ENCODE data around the gene CHAT.

The CHAT gene

GRCh38 chr10:49593564-49593875 is 20.3 kb upstream of the CHAT start:
- H3K9me3 ChIP-seq (ENCODE audit: control insufficient read depth, insufficient read depth, low read length) = no peaks in the 10 kb centered on the region; the same call in 1 of the 2 replicates
- H3K36me3 ChIP-seq (ENCODE audit: insufficient read depth, low read length) = no peaks in the 10 kb centered on the region
- H3K4me1 ChIP-seq (ENCODE audit: insufficient read depth, low read length) = no peaks in the 10 kb centered on the region
- no peak overlapping the region for H3K9ac ChIP-seq (ENCODE audit: low read depth, low read length)

GRCh38 chr10:49593998-49594397 is 19.8 kb upstream of the CHAT start:
- Histone ChIP-seq H3K9ac (ENCODE audit: low read depth, low read length) (no peak overlapping the region), H3K9me3 (ENCODE audit: control insufficient read depth, insufficient read depth, low read length) (no peaks in the 10 kb centered on the region; the same call in 1 of the 2 replicates), H3K4me1 (ENCODE audit: insufficient read depth, low read length) (no peaks in the 10 kb centered on the region), H3K36me3 (ENCODE audit: insufficient read depth, low read length) (no peaks in the 10 kb centered on the region)

GRCh38 chr10:49594594-49594993 is 19.2 kb upstream of the CHAT start:
- H3K4me1 ChIP-seq (ENCODE audit: insufficient read depth, low read length) = no peaks in the 10 kb centered on the region
- H3K9me3 ChIP-seq (ENCODE audit: control insufficient read depth, insufficient read depth, low read length) = no peaks in the 10 kb centered on the region; the same call in 1 of the 2 replicates
- H3K9ac ChIP-seq (ENCODE audit: low read depth, low read length) = no peak overlapping the region
- no peaks in the 10 kb centered on the region for H3K36me3 ChIP-seq (ENCODE audit: insufficient read depth, low read length)

- H3K36me3 ChIP-seq (ENCODE audit: insufficient read depth, low read length) = no peaks in the 10 kb centered on the region
- no peaks in the 10 kb centered on the region; the same call in 1 of the 2 replicates for H3K9me3 ChIP-seq (ENCODE audit: control insufficient read depth, insufficient read depth, low read length)
- no peaks in the 10 kb centered on the region for H3K4me1 ChIP-seq (ENCODE audit: insufficient read depth, low read length)
- no peak overlapping the region for H3K9ac ChIP-seq (ENCODE audit: low read depth, low read length)
Observed at GRCh38 chr10:49595003-49595712, 18.7 kb upstream of the CHAT start.

- H3K9ac ChIP-seq (ENCODE audit: low read depth, low read length) = no peak overlapping the region
- H3K36me3 ChIP-seq (ENCODE audit: insufficient read depth, low read length) = no peaks in the 10 kb centered on the region
- H3K9me3 ChIP-seq (ENCODE audit: control insufficient read depth, insufficient read depth, low read length) = no peaks in the 10 kb centered on the region; the same call in 1 of the 2 replicates
- no peaks in the 10 kb centered on the region for H3K4me1 ChIP-seq (ENCODE audit: insufficient read depth, low read length)
Observed at GRCh38 chr10:49595713-49596492, 17.9 kb upstream of the CHAT start.

GRCh38 chr10:49596493-49596809 is 17.4 kb upstream of the CHAT start:
- Histone ChIP-seq H3K36me3 (ENCODE audit: insufficient read depth, low read length) (no peaks in the 10 kb centered on the region), H3K4me1 (ENCODE audit: insufficient read depth, low read length) (no peaks in the 10 kb centered on the region), H3K9me3 (ENCODE audit: control insufficient read depth, insufficient read depth, low read length) (no peaks in the 10 kb centered on the region; the same call in 1 of the 2 replicates), H3K9ac (ENCODE audit: low read depth, low read length) (no peak overlapping the region)

GRCh38 chr10:49596836-49597235 is 17.0 kb upstream of the CHAT start:
- no peaks in the 10 kb centered on the region; the same call in 1 of the 2 replicates for H3K9me3 ChIP-seq (ENCODE audit: control insufficient read depth, insufficient read depth, low read length)
- H3K36me3 ChIP-seq (ENCODE audit: insufficient read depth, low read length) = no peaks in the 10 kb centered on the region
- no peaks in the 10 kb centered on the region for H3K4me1 ChIP-seq (ENCODE audit: insufficient read depth, low read length)
- H3K9ac ChIP-seq (ENCODE audit: low read depth, low read length) = no peak overlapping the region

GRCh38 chr10:49597426-49598163 is 16.2 kb upstream of the CHAT start:
- Histone ChIP-seq H3K9ac (ENCODE audit: low read depth, low read length) (no peak overlapping the region), H3K9me3 (ENCODE audit: control insufficient read depth, insufficient read depth, low read length) (no peaks in the 10 kb centered on the region), H3K36me3 (ENCODE audit: insufficient read depth, low read length) (no peaks in the 10 kb centered on the region), H3K4me1 (ENCODE audit: insufficient read depth, low read length) (no peaks in the 10 kb centered on the region)

- Histone ChIP-seq H3K9ac (ENCODE audit: low read depth, low read length) (no peak overlapping the region), H3K36me3 (ENCODE audit: insufficient read depth, low read length) (no peaks in the 10 kb centered on the region), H3K9me3 (ENCODE audit: control insufficient read depth, insufficient read depth, low read length) (no peaks in the 10 kb centered on the region), H3K4me1 (ENCODE audit: insufficient read depth, low read length) (no peaks in the 10 kb centered on the region)
Observed at GRCh38 chr10:49598164-49598856, 15.5 kb upstream of the CHAT start.

- no peaks in the 10 kb centered on the region for H3K9me3 ChIP-seq (ENCODE audit: control insufficient read depth, insufficient read depth, low read length)
- H3K36me3 ChIP-seq (ENCODE audit: insufficient read depth, low read length) = no peaks in the 10 kb centered on the region
- no peaks in the 10 kb centered on the region for H3K4me1 ChIP-seq (ENCODE audit: insufficient read depth, low read length)
- H3K9ac ChIP-seq (ENCODE audit: low read depth, low read length) = no peak overlapping the region
Observed at GRCh38 chr10:49598986-49599385, 14.9 kb upstream of the CHAT start.

- no peaks in the 10 kb centered on the region for H3K9me3 ChIP-seq (ENCODE audit: control insufficient read depth, insufficient read depth, low read length)
- H3K9ac ChIP-seq (ENCODE audit: low read depth, low read length) = no peak overlapping the region
- no peaks in the 10 kb centered on the region for H3K4me1 ChIP-seq (ENCODE audit: insufficient read depth, low read length)
- H3K36me3 ChIP-seq (ENCODE audit: insufficient read depth, low read length) = no peaks in the 10 kb centered on the region
Observed at GRCh38 chr10:49599546-49599945, 14.3 kb upstream of the CHAT start.

GRCh38 chr10:49600046-49600445 is 13.8 kb upstream of the CHAT start:
- H3K36me3 ChIP-seq (ENCODE audit: insufficient read depth, low read length) = no peaks in the 10 kb centered on the region
- H3K9ac ChIP-seq (ENCODE audit: low read depth, low read length) = no peak overlapping the region
- no peaks in the 10 kb centered on the region for H3K4me1 ChIP-seq (ENCODE audit: insufficient read depth, low read length)
- no peaks in the 10 kb centered on the region for H3K9me3 ChIP-seq (ENCODE audit: control insufficient read depth, insufficient read depth, low read length)

- no peaks in the 10 kb centered on the region for H3K9me3 ChIP-seq (ENCODE audit: control insufficient read depth, insufficient read depth, low read length)
- H3K9ac ChIP-seq (ENCODE audit: low read depth, low read length) = no peak overlapping the region
- H3K36me3 ChIP-seq (ENCODE audit: insufficient read depth, low read length) = no peaks in the 10 kb centered on the region
- H3K4me1 ChIP-seq (ENCODE audit: insufficient read depth, low read length) = no peaks in the 10 kb centered on the region
Observed at GRCh38 chr10:49600781-49601400, 12.9 kb upstream of the CHAT start.

GRCh38 chr10:49601857-49602256 is 12.0 kb upstream of the CHAT start:
- no peaks in the 10 kb centered on the region for H3K9me3 ChIP-seq (ENCODE audit: control insufficient read depth, insufficient read depth, low read length)
- H3K4me1 ChIP-seq (ENCODE audit: insufficient read depth, low read length) = no peaks in the 10 kb centered on the region
- no peaks in the 10 kb centered on the region for H3K36me3 ChIP-seq (ENCODE audit: insufficient read depth, low read length)
- H3K9ac ChIP-seq (ENCODE audit: low read depth, low read length) = no peak overlapping the region

Measured in ES-I3 (cell line).